Measurements from ENCODE around the gene SCAMP5.

Gene SCAMP5

DNA sequence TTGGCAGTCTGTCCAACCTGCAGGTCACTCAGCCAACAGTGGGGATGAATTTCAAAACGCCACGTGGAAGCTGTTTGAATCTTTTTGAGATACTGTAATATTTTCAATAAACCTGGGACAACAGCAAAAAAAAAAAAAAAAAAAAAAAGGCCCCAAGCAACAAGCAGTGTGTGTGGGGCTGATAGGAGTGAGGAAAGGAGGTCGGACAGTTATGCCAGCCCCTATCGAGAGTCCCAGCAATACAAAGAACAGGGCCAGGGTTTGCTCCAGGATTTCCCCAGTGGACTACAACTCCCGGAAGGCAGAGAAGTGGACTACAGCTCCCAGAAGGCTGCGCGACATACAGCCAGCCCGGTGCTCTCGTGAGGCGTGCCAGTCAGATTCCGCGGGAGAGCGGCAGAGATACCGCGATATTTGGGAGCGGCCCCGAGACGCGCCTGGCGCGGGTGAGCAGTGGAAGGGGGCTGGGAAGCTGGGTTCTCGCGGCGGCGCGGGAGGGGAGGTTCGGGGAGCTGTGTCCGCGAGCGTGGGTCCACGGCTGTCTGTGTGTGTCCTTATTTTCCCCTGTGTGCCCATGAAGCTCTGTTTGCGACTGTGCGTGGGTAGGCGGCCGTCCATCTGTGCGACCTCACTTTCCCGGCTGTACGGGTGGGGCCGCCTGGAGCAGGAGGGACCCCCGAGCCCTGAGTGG is 28.0 kb downstream of the SCAMP5 start, which contains the start of gene PPCDC:
Gene PPCDC, plus strand, starts transcription at position 410 of the 691 bp plus-strand sequence. CDS start 4,729 bp downstream, outside the sequence.
- peak; percentile 94 for DNase-seq

DNA sequence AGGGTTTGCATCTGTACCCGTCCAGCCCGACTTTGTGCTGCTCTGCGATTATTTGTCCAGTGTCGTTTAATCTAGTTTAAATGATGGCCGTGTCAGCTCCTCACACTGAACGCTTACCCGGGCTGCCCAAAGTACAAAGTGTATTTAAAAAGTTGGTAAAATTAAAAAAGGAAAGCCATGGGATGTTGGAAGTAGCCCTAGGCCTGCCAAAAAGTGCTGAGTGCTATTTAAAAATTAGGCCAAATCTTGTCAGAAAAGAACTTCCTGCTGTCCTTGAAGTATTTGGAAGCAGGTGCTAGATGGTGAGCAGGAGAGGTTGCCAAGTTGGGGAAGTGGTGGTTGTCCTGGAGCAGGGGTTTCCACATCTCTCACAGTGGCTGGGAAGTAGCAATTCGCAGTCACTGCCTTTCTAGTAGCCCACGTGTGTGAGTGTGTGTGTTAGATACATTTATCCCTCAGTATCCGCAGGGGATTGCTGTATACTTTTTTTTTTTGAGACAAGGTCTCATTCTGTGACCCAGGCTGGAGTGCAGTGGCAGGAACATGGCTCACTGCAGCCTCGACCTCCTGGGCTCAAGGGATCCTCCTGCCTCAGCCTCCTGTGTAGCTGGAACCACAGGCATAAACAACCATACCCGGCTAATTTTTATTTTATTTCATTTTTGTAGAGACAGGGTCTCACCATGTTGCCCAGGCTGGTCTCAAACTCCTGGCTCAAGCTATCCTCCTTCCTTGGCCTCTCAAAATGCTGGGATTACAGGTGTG is 28.7 kb downstream of the SCAMP5 start:
- DNase-seq, result peak; percentile 24

DNA sequence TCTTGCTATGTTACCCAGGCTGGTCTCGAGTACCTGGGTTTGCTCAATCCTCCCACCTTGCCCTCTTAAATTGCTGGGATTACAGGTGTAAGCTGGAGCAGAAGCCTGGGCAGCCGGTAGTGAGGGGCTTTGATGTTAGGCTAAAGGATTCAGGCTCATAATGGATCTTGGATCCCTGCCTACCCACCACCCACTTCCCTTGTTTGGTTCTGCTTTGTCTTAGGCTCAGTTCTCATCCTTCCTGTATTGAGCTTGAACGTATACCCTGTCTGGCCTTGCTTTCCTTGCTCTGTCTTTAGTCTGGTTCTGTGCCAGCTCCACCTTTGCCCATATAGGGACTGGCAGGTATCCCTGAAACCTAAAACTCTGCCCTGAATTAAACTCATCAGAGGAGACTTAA is 29.7 kb downstream of the SCAMP5 start:
- no peak for DNase-seq

DNA sequence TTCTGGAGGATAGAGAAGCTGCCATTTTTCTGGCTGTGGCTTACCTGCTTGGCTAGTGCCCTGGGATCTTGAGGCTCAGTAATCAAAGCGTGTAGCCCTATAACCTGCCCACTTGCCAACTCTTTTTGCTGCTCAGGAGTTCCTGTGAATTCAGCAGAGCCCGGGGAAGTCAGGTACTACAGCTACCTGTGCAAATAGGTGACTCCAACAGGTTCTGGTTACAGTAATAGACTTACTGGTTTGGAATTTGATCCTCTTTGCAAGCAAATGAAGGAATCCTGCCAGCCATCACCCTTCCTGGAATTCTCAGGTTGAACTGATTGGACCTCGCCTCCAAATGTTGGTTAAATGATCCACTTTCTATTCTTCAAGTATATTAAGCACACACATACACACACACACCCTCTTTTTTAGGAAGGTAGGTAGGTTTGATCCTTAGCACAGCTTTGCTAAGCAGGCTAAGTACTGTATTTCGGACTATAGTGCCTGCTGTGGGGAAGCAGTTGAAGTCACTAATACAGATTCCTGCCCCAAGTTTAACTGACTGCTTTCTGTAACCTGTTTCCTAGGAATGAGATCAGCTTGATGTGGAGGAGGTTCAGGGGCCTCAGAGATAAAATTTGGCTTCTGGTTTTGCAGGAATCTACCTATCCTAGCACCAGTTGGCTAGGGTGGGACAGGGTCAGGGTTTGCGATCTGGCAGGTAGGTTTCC is 30.3 kb downstream of the SCAMP5 start:
- DNase-seq, result no peak

DNA sequence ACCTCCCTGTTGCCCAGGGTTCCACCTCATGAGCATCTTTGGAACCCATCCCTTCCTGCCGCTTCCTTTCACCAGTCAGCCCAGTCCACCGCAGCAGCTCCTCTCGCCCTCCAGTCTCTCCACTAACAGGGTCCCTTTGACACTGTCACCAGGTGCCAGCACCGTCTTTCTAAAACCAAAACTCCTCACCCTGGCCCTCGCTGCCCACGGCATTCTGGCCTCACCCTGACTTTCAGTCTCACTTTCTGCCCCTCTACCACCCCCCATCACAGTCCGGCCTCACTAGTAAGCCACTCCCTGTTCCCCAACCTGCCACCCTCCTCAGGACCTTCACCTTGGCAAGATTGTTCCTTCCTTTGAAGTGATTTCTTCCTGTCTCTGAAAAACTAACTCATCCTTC is 32.2 kb downstream of the SCAMP5 start:
- DNase-seq, result no peak

DNA sequence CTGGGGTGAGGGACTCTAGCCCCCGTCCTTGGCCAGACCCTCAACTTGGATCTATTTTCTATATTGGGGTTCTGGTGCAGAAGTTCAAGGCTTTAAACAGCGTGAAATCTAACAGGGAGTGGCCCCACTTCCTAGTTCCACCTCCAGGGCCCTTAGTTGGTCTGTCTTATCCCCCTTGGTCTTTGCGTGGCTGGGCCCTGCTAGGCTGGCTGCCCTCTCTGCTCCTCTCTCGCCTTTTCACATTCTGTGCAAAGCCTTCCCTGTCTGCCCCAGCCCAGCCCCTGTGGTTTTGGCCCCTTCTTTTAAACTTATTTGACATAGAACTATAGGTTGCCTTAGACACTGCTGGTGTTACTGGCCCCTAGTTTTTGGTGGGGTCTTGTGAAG is 33.6 kb downstream of the SCAMP5 start:
- DNase-seq, result no peak

DNA sequence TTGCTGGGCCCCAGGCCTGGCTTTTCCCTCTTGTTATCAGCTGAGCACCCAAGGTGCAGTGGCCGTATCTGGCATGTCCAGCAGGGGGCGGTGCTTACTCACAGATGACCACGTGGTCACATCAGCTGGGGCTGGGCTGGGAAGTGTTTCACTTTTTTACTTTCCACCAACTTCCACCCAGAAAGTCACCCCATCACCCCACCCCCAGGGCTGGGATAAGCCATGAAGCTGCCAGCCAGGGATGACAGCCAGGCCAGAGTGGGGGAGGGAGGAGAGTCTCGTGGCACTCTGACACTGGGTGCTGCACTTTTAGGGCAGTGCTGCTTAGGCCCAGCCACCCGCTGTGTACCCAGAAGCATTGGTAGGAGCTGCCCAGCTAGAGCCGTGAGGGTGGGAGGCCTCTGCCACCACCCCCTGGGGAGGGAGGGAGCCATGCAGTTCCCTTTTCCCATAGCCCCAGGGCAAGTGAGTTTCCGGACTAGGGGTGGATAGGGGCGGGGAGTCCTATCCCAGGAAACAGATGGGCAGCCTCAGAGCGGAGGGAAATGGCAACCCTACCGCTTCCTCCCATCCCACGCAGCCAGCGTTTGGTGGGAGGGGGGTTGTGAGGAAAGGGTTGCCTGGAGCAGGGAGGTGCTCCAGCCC is 34.1 kb downstream of the SCAMP5 start:
- DNase-seq, result peak; percentile 84

DNA sequence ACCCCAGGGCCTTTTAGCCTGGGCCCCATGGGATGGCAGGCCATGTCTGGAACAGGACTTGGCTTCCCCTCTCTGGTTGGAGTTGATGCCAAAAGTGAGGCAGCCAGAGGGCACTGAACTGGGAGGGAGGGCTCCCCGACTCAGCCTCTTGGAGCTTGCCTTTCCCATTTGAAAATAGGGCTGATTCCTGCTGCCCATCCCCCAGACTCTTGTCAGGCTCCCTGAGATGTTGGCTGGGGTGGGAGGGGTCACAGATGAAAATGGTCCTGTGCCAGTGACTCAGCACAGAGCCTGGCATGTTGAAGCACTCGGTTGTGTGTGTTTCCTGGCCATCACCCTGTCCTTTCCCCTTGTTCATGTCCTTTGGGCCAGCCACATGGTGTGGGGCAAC is 34.7 kb downstream of the SCAMP5 start:
- DNase-seq, result peak; percentile 34

DNA sequence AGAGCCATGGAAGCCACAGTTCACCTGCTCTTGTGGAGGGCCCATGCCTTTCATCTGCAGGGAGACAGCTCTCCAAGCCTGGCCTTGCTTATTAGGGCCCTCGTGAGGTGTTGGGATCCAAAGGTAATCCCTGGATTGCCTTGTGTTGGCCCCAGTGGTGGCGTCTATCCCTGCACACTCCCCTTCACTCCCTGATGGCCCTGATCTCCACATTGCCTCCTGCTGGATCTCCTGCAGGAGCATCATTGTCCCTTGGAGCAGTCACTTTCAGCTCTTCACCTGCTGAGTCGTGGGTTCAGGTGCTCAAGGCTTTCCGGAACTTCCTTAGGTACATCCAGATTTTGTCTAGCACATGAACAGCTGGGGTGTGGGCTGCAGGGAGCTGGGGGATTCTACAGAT is 35.1 kb downstream of the SCAMP5 start:
- no peak for DNase-seq

DNA sequence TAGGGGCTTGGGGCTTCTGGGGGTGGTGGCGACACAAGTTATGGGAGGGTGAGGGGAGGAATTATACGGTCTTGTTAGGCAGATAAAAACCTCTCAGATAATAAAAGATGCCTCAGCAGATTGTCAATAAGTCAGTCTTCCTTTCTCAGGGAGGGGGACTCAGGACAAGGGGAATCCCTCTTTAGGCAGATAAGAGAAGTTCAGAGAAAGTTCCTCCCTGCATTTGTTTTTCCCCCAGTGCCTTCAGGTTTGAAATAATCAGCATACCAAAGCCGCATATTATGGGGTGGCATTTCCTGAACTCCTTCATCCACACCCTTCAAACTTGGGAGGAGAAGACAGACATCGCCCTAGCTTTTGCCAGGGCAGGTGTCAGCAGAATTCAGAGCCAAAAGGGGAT is 36.5 kb downstream of the SCAMP5 start:
- DNase-seq, result no peak

DNA sequence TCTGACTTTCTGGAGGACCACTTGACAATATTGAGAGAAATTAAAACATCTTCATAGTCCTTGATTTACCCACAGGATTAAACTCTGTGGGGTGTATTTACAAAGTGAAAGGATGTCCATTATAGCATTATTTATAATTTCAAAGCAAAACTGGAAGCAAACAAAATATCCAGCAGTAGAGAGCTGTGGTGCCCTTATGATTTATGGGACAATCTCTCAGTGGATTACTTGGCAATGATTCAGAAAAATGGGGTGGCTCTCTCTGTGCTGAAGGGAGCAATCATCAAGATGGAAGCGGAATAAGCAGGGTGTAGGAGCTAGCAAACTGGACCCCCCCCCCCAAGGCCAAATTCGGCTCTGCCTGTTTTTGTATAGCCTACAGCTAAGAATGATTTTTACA is 37.0 kb downstream of the SCAMP5 start:
- no peak for DNase-seq

DNA sequence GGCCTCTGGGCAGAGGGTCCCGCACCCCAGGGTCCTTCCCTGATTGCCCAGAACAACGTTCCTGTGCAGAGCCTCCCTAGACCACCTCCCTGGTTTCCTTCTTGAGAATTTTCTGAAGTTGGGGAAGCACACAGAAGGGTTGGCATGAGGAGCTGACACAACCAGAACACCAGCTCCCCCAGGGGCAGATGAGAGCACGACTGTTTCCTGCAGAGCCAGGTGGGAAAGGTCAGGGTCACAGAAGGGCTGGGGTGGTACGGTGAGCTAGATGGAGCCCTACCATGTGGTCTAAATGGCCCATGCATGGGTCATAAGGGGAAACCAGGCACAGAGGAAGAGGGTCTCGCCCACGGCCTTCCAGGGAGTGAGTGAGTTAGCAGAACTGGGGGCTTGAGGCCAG is 38.4 kb downstream of the SCAMP5 start:
- DNase-seq, result no peak

DNA sequence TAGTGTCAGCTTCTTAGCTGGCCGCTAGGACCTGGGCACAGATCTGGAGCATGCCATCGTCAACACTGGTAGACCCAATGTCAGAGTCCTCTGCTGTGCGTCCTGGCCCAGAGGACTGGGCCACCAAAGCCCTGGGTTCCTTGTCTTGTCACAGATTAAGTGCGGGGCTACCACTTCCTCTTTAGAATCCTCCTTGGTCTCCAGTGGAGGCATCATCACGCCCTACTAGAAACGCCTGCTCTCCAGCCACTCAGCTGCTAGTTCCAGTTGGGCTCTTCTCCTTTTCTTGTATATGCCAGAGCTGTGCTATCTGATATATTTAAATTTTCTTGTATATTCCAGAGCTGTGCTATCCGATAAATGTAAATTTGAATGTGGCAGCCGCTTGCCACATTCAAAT is 39.3 kb downstream of the SCAMP5 start:
- DNase-seq, result peak; percentile 62

DNA sequence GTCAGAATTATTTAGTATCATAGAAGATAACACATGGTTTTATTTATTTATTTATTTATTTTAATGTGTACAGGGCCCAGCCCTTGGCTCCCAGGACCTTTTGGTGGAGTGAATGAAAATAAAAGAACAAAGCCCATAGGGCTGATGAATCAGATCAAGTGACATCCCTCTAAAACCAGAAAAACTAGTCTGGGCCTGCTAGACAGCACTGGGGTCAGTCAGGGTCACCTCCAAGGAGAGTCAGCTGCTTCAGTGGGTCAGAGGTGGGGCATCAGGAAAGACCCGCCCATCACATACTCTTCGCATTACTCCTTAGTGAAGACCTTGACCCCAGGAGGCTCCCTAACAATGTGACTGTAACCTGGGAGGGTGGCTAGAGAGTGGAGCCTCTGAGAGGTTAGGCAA is 40.9 kb downstream of the SCAMP5 start:
- no peak for DNase-seq

DNA sequence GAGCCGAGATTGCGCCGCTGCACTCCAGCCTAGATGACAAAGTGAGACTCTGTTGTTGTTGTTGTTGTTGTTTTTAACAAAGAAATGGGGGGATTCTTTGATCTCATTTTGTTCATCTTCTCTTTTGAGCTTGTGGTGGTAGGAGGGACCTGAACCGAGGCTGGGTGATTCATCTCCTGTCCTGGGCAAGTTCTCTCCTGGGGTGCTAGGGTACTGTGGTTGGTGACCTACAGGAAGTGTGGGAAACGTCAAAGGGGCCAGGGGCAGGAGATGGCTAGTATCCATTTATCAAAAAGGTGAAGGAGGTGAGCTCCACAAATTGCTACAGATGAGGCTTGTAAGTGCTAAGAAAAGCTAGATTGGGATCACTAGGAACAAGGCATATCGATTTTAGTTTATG is 42.3 kb downstream of the SCAMP5 start:
- DNase-seq, result peak; percentile 45

DNA sequence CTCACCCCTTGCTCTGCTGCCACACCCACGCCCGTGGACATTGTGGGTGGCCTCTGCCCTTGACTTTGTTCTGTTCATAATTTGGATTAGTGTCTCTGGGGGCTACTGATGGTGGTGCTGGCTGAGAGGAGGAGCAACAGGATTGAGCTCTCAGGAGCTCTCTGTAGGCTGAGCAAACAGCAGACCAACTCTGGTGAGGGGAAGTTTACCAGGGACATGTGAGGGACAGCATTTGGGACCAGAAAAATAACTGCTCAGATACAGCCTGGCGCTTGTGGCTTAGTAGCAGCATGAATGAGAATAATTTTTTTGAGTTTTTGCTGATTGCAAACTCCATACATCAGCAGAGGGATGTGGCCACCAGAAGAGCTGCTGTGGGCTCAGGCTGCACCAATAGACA is 42.9 kb downstream of the SCAMP5 start:
- no peak for DNase-seq

DNA sequence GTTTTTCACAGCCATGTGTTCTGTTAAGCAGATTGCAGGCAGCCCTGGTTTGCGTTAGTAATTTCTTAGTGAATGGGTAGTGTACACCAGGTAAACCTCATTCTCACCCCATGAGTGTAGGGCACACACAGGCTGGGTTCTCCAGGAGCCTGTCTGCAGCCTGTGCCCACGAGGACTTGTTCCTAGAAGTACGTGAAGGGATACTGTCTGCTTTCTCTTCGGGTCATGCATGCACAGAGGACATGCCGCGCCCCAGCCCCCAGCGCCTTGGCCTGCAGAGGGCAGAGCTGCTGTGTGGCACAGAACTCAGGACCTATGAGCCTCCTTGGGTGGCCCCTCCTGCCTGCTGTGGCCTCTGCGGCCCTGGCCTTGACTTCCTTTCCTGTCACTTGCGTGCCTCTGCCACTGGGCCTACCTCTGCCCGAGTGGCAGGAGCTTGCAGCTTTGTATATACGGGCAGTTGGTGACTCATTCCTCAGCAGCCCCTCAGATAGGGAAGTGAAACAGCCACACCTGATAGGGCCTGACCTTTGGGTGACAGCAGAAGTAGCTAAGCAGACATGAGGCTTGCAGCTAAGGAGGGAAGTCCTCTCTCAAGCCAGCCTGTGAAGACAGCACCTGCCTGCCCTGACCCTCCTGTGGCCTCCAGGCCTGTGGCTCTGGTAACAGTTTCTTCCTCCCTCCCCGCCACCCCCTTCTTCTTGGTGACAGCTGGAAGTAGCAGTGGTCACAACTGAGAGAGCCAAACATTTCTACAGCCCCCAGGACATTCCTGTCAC is 47.6 kb downstream of the SCAMP5 start:
- peak; percentile 94 for DNase-seq

DNA sequence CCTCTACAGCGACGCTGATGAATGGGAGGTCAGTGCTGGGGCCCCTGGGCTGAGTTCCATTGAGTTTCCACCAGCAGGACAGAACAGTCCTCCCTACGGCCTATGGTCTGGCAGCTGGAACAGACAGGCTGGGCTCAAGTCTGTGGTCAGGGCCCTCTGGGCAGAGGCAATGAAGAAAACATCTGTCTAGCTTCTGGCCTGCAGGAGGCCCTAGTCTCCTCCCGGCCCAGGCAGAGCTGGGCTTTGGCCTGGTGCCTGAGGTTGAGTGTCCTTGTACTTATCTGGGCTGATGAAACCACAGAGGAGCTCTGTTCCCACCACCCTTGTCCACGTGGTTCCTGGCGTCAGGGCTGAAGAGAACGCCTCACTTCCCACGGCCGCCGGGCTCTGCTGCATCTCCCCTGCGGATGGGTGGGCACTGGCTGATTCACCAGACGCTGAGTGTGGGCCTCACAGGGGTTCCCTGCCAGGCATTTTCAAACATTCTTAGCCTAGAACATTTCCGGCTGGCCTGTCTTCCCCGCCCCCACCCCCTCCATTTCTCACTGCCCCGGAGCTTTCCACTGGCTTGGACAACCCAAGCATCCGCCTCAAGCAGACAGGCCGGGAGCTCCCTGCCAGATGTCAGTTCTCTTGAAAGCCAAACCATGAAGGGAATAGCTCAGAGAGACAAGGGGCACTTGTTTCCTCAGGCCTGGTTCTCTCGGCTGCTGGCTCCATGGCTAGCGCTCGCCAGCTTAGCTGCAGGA is 48.3 kb downstream of the SCAMP5 start:
- peak; percentile 87 for DNase-seq

DNA sequence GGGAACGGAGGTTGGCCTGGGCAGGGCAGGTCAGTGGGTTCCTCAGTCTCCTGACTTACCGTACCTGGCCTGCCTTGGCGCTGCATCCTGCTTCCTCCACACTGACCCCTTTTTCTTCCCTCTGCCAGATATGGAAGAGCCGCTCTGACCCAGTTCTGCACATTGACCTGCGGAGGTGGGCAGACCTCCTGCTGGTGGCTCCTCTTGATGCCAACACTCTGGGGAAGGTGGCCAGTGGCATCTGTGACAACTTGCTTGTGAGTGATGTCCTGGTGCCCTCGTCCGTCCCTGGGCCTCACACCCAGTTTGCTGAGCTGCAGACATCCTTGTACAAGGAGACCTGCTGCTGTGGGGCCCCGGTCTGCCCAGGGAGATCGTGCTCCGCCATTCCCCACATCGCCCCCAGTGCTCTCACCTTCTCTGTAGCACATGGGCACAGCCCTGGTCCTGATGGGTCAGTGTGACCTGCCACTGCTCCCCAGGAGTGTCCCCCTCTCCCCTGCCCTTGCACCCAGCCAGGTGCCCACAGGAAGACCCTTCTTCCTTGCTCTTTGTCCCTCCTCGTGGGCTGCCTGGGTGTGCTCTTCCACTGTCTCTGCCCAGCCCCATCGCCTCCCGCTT is 49.0 kb downstream of the SCAMP5 start:
- no peak for DNase-seq

DNA sequence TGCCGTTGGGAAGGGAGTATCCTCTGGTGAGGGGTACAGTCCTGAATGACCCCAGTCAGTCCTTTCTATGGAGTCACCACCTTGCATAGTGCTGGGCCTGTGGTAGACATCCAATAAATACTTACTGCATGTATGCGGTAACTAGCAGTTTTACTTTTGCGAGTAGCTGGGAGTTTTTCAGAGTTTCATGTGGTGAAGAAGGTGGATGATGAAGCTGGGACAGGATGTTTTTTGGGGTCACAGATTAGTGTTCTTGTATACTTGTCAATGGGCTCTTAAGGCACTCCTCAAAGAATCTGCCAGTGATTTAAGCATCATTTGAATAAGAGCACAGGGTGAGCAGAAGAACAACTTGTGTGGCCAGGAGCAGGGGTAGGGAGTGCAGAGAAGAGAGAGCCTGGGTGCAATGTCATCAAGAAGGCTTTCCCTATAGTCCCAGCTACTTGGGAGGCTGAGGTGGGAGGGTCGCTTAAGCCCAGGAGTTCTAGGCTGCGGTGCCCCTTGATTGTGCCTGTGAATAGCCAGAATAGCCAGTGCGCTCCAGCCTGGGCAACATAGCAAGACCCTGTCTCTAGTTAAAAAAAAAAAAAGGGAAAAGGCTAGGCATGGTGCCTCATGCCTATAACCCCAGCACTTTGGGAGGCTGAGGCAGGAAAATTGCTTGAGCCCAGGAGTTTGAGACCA is 50.1 kb downstream of the SCAMP5 start:
- no peak for DNase-seq

DNA sequence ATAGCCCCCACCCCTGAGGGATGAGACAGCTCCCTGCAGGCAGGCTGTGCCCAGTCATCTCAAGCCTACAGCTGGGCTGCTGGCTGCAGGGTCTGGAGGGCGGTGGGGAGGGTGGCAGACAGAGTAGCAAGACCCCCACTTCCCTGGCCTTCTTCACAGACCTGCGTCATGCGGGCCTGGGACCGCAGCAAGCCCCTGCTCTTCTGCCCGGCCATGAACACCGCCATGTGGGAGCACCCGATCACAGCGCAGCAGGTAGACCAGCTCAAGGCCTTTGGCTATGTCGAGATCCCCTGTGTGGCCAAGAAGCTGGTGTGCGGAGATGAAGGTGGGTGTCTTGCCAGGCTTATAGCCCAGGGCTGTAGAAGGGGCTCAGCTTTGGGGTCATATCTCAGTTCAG is 53.0 kb downstream of the SCAMP5 start:
- DNase-seq, result no peak

Data from CD4-positive, alpha-beta T cell treated with Interleukin-15 for 1 hour (primary cell).